Measurements from ENCODE around the gene KCNK3. TPM values are rescaled to one million over a fixed set of nuclear protein-coding genes. Genes with fewer than 3 reads are reported as not detected.

KCNK3 gene
- total RNA-seq, 1 experiment from 2014 or later, result 0.02 TPM

- H3K27ac ChIP-seq, result no peak overlapping the region
- no peaks in the 10 kb centered on the region for H3K9me3 ChIP-seq (replicated peaks)
- no peak overlapping the region for H3K4me3 ChIP-seq
- H3K4me1 ChIP-seq, result peaks cover 8% of the 10 kb centered on the region; the same call in 1 of the 2 replicates
- no peaks in the 10 kb centered on the region for H3K36me3 ChIP-seq
- peaks cover 33% of the 10 kb centered on the region for H3K27me3 ChIP-seq
- DNase-seq, result no peak
Measured at GRCh38 chr2:26709323-26710110, 17.0 kb downstream of the KCNK3 start.

- H3K27ac ChIP-seq, result no peak overlapping the region
- DNase-seq, result no peak
- H3K4me1 ChIP-seq, result peaks cover 8% of the 10 kb centered on the region; the same call in 1 of the 2 replicates
- H3K9me3 ChIP-seq (replicated peaks), result no peaks in the 10 kb centered on the region
- no peaks in the 10 kb centered on the region for H3K36me3 ChIP-seq
- no peak overlapping the region for H3K4me3 ChIP-seq
- H3K27me3 ChIP-seq, result peaks cover 33% of the 10 kb centered on the region
Measured at GRCh38 chr2:26710145-26710544, 17.6 kb downstream of the KCNK3 start.

DNA sequence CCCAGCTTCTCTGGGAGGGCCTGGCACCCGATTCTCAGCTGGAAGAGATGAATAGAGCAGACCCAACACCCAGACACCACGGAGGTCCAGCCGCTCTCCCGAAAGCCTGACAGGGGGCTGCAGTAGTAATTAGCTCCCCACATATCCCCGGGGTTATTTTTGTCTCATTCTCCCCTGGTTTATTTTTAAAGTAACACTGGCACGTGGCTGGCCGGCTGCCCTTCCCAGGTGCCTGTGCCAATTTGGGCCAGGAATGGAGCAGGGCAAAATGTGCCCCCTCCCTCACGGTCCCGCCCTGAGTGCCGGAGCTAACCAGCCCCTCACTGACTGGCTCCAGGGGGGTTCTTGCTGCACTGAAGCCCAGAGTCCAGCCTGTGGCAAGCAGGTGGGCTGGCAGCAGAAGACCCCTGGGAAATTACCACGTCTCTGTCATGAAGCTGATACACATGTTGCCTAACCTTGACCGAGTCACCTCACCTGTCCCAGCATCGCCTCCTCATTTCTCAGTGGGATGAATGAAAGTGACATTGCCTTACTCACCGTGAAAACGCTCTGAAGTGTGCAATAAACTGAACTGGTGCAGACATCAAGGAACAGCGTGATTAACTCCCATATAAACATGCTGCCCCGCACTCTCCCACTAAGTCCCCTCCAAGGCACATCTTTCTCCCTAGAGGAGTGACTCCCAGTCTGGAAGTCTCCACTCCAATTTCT, 18.4 kb downstream of the KCNK3 start:
- H3K36me3 ChIP-seq, result no peaks in the 10 kb centered on the region
- DNase-seq, result no peak
- H3K27me3 ChIP-seq, result peaks cover 28% of the 10 kb centered on the region
- H3K9me3 ChIP-seq (replicated peaks), result no peaks in the 10 kb centered on the region
- no peak overlapping the region for H3K27ac ChIP-seq
- peaks cover 8% of the 10 kb centered on the region; the same call in 1 of the 2 replicates for H3K4me1 ChIP-seq
- H3K4me3 ChIP-seq, result no peak overlapping the region

DNA sequence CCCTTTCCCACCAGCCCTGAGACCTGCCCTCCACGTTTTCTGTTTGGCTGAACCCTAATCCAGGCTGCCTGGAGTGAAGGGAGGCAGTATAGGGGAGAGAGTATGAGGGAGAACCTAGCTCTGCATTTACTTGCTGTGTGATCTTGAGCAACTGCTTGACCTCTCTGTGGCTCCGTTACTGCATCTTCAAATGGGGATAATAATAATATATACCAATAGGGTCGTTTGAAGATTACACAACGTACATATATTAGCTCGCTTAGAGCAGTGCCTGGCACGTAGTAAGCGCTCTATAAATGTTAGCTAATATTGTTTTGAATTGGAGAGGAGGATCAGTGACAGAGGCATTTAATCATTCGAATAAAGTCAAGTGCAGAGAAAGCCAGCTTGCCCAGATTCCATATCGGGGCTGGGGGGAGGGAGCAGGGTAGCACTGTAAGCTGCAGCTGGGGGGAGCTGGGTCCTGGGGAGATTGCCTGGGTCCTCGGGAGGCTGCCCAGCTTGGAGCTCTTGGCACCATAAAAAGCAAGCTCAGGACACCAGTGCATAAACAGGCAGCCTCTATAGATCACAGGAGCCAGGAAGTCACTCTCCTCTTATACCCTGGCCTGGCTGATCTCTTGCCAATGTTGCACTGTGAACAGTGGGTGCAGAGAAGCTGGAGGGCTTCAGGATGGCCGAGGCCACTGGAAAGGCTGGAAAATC, 19.1 kb downstream of the KCNK3 start:
- Histone ChIP-seq H3K27ac (no peak overlapping the region), H3K4me1 (peaks cover 8% of the 10 kb centered on the region; the same call in 1 of the 2 replicates), H3K4me3 (no peak overlapping the region), H3K36me3 (no peaks in the 10 kb centered on the region), H3K27me3 (peaks cover 22% of the 10 kb centered on the region), H3K9me3 (replicated peaks) (no peaks in the 10 kb centered on the region)
- DNase-seq, result no peak

GRCh38 chr2:26712486-26713465, 20.3 kb downstream of the KCNK3 start:
- Histone ChIP-seq H3K36me3 (no peaks in the 10 kb centered on the region), H3K9me3 (replicated peaks) (no peaks in the 10 kb centered on the region), H3K27ac (no peak overlapping the region), H3K27me3 (peaks cover 19% of the 10 kb centered on the region; the same call in 1 of the 2 replicates), H3K4me1 (peaks cover 8% of the 10 kb centered on the region; the same call in 1 of the 2 replicates), H3K4me3 (no peak overlapping the region)
- peak; percentile 69 to 84 for DNase-seq

DNA sequence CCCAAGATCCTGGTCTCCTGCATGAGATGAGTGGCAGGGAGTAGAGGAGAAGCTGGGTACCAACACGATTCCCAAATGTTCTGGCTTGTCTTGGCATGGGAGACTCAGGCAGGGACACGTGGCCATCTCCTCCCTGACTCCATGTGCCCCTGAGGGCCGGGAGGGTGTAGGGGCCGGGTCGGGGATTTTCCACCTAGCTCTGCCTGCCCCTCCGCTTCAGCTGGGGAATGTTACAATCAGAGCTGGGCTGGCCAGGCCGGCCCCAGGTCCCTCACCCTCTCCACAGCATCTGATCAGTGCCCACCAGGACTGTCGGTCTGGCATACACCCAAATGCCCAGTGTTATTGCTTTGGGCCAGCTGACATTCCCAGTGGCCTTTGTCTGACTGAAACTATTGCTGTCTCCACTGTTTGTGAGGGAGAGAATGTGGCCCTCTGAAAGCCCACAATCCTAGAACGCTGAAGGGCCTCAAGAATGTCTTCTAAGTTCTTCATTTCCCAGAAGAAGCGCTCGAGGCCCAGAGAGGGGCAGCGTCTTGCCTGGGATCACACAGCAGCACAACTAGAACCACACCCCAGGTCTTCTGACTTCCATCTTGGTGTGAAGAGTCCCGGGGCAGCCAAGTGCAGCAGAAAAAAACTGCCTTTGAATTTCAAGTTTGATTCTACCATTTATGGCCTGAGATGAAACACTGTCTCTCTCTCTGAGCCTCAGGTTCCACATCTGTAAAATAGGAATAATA, 23.2 kb downstream of the KCNK3 start:
- H3K27ac ChIP-seq, result no peak overlapping the region
- peaks cover 10% of the 10 kb centered on the region; the same call in 1 of the 2 replicates for H3K27me3 ChIP-seq
- no peak overlapping the region for H3K4me3 ChIP-seq
- no peaks in the 10 kb centered on the region for H3K9me3 ChIP-seq (replicated peaks)
- no peaks in the 10 kb centered on the region for H3K36me3 ChIP-seq
- no peak for DNase-seq
- H3K4me1 ChIP-seq, result peaks cover 8% of the 10 kb centered on the region; the same call in 1 of the 2 replicates

DNA sequence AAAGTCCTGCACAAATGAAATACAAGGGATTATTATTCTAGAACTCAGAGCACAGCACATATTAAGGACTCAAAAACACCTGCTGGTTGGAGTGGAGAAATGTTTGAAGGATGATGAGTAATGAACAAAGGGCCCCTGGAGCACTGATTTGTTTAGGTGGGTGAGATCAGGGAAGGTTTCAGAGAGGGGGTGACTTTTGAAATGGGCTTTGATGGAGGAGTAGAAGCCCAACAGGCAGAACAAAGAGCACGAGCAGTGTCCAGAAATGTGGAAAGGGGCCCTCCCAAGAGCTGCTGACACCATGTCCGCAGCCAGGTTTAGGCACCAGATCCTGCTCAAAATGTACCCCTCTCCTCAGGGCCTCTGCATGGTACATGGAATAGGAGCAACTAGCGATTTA, 23.8 kb downstream of the KCNK3 start:
- no peak overlapping the region for H3K27ac ChIP-seq
- H3K4me1 ChIP-seq, result peaks cover 8% of the 10 kb centered on the region; the same call in 1 of the 2 replicates
- no peak overlapping the region for H3K4me3 ChIP-seq
- peaks cover 3% of the 10 kb centered on the region; the same call in 1 of the 2 replicates for H3K27me3 ChIP-seq
- no peak for DNase-seq
- no peaks in the 10 kb centered on the region for H3K36me3 ChIP-seq
- no peaks in the 10 kb centered on the region for H3K9me3 ChIP-seq (replicated peaks)

DNA sequence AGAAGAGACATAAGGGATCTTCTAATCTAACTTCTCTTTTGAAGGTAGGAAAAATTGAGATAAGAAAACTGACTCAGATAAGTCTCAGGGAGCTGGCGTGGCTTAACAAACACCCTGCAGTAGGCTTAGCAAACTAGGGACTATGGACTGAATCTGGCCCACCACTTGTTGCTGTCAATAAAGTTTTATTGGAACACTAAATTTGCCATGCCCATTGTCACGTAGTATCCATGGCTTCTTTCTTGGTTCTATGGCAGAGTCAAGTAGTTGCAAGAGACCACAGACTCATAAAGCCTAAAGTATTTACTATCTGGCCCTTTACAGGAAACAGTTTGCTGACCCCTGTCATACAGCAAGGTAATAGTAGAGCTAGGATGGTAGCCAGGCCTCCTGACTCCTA, 24.2 kb downstream of the KCNK3 start:
- no peaks in the 10 kb centered on the region for H3K36me3 ChIP-seq
- H3K27ac ChIP-seq, result no peak overlapping the region
- H3K4me1 ChIP-seq, result peaks cover 8% of the 10 kb centered on the region; the same call in 1 of the 2 replicates
- no peak overlapping the region for H3K4me3 ChIP-seq
- peak in 1 of 2 experiments; percentile 45 for DNase-seq
- H3K9me3 ChIP-seq (replicated peaks), result no peaks in the 10 kb centered on the region
- no peaks in the 10 kb centered on the region; the same call in 1 of the 2 replicates for H3K27me3 ChIP-seq

DNA sequence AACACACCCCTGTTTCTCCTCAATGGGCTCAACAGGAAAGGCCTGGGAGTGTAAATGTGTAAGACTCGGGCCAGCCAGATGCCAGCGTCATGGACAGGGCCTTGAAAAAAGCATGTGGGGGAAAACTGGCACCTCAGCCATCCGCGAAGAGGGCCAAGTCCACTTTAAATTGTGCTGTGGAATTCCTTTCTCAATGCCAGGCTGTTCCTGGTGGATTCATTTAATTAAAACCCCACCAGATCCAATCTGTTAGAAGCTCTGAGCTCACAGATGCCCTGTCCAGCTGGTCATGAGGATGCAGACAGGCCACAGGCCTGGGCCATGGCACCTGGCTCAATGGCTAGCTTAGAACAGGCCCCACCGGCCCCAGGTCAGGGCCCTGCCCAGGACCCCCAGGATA, 24.8 kb downstream of the KCNK3 start:
- Histone ChIP-seq H3K36me3 (no peaks in the 10 kb centered on the region), H3K4me1 (peaks cover 7% of the 10 kb centered on the region; the same call in 1 of the 2 replicates), H3K9me3 (replicated peaks) (no peaks in the 10 kb centered on the region), H3K4me3 (no peak overlapping the region), H3K27ac (no peak overlapping the region), H3K27me3 (no peaks in the 10 kb centered on the region; the same call in 1 of the 2 replicates)
- DNase-seq, result no peak

GRCh38 chr2:26718949-26719686, 26.6 kb downstream of the KCNK3 start:
- Histone ChIP-seq H3K9me3 (replicated peaks) (no peaks in the 10 kb centered on the region), H3K27ac (no peak overlapping the region), H3K27me3 (no peaks in the 10 kb centered on the region), H3K4me1 (peaks cover 4% of the 10 kb centered on the region), H3K36me3 (no peaks in the 10 kb centered on the region), H3K4me3 (no peak overlapping the region)
- DNase-seq, result no peak

DNA sequence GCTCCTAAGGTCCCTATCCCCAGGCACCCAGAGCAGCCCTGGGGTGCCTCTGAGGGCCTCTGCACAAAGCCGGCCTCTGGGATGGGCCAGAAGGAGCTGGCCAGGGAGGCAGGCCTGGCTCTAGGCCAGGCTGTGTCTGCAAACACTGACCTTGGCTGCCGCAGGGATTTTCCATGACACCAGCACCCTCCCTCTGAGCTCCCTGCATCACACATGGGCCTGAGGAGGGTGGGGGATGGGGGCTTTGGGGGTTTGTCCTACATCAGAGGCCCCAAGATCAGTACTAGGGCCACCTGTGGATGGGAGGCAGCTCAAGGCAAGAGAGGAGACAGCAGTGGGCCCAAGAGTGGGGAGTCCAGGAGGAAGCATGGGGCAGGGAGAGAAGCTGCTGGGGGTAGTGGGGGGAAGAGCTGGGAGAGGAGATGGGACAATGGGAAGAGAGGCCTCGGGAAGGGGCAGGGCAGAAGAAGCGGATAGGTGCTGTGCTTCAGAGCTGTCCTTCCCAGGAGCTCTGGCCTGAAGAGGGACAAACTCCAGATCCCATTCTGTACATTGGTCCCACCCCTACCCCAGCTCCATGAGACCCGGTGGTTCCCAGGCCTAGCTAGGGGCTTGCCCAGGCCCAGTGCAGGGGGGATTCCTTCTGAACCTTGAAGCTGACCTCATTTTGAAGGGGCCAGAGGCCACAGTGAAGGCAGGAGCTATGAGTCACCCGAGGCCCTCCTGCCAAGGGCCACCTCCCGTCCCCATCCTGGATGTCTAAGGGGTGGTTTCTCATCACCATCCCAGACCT, 28.0 kb downstream of the KCNK3 start:
- no peaks in the 10 kb centered on the region for H3K9me3 ChIP-seq (replicated peaks)
- no peak for DNase-seq
- peaks cover 14% of the 10 kb centered on the region for H3K4me1 ChIP-seq
- H3K36me3 ChIP-seq, result no peaks in the 10 kb centered on the region
- no peak overlapping the region for H3K4me3 ChIP-seq
- H3K27ac ChIP-seq, result no peak overlapping the region
- H3K27me3 ChIP-seq, result no peaks in the 10 kb centered on the region
